Measurements from ENCODE around the gene CDK5. TPM values are rescaled to one million over a fixed set of nuclear protein-coding genes. Genes with fewer than 3 reads are reported as not detected.

The CDK5 gene
- total and polyA plus RNA-seq, 10 of the 15 experiments (the other 5 are each of a cell fraction or from before 2014, with no cell fraction given): 1.5 to 33.4 (median 21.6) TPM

DNA sequence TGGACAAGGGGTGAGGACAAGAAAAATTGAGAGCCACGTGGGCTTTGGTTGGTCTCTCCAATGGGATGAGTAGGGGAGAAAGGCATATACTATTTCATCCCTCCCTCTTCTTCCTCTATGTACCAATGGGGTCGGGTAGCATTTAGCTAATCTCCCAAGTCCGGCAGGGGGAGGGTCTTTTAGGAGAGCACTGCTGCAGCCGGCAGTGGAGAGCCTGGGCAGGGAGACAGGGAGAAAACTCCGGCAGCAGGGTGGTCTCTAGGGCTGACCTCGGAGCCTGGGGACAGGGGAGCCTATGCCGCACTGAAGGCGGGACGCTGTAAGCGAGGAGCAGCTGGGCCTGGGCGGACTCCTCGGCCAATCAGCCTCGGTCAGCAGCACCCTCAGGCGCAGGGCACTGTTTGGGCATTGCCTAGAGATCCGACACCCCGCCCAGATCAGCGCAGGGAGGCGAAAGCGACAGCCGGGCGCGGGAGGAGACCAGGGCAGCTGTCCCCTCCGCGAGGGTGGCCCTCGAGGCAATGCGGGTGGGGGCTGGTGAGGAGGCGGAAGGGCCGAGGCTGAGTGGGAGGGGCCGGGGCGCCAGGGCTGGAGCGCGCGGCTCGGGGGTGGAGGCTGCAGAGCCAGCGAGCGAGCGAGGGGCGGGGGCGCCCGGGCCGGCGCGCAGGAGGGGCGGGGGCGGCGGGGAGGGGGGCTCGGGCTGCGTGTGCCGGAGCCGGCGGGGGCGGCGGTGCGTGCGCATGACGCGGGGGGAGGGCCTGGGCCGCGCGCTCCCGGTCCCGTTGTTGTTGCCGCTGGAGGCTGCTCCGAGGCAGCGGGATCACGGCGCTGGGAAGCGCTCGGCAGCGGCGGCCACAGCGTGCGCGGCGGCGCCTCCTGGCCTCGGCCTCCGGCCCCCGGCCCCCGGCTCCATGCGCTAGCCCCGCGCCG is 28.3 kb upstream of the CDK5 start, which contains the start of gene AGAP3 (continued):
- TF ChIP-seq, protein P1, sequence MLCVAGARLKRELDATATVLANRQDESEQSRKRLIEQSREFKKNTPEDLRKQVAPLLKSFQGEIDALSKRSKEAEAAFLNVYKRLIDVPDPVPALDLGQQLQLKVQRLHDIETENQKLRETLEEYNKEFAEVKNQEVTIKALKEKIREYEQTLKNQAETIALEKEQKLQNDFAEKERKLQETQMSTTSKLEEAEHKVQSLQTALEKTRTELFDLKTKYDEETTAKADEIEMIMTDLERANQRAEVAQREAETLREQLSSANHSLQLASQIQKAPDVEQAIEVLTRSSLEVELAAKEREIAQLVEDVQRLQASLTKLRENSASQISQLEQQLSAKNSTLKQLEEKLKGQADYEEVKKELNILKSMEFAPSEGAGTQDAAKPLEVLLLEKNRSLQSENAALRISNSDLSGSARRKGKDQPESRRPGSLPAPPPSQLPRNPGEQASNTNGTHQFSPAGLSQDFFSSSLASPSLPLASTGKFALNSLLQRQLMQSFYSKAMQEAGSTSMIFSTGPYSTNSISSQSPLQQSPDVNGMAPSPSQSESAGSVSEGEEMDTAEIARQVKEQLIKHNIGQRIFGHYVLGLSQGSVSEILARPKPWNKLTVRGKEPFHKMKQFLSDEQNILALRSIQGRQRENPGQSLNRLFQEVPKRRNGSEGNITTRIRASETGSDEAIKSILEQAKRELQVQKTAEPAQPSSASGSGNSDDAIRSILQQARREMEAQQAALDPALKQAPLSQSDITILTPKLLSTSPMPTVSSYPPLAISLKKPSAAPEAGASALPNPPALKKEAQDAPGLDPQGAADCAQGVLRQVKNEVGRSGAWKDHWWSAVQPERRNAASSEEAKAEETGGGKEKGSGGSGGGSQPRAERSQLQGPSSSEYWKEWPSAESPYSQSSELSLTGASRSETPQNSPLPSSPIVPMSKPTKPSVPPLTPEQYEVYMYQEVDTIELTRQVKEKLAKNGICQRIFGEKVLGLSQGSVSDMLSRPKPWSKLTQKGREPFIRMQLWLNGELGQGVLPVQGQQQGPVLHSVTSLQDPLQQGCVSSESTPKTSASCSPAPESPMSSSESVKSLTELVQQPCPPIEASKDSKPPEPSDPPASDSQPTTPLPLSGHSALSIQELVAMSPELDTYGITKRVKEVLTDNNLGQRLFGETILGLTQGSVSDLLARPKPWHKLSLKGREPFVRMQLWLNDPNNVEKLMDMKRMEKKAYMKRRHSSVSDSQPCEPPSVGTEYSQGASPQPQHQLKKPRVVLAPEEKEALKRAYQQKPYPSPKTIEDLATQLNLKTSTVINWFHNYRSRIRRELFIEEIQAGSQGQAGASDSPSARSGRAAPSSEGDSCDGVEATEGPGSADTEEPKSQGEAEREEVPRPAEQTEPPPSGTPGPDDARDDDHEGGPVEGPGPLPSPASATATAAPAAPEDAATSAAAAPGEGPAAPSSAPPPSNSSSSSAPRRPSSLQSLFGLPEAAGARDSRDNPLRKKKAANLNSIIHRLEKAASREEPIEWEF (IDR thresholded peaks at IDR 0.05; ENCODE audit: insufficient replicate concordance, low read depth, low read length): no peak
- TF ChIP-seq, protein P2, sequence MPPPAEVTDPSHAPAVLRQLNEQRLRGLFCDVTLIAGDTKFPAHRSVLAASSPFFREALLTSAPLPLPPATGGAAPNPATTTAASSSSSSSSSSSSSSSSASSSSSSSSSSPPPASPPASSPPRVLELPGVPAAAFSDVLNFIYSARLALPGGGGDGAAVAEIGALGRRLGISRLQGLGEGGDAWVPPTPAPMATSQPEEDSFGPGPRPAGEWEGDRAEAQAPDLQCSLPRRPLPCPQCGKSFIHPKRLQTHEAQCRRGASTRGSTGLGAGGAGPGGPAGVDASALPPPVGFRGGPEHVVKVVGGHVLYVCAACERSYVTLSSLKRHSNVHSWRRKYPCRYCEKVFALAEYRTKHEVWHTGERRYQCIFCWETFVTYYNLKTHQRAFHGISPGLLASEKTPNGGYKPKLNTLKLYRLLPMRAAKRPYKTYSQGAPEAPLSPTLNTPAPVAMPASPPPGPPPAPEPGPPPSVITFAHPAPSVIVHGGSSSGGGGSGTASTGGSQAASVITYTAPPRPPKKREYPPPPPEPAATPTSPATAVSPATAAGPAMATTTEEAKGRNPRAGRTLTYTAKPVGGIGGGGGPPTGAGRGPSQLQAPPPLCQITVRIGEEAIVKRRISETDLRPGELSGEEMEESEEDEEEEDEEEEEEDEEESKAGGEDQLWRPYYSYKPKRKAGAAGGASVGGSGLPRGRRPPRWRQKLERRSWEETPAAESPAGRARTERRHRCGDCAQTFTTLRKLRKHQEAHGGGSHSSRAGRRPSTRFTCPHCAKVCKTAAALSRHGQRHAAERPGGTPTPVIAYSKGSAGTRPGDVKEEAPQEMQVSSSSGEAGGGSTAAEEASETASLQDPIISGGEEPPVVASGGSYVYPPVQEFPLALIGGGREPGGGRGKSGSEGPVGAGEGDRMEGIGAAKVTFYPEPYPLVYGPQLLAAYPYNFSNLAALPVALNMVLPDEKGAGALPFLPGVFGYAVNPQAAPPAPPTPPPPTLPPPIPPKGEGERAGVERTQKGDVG (CRISPR knock-in tag; IDR thresholded peaks at IDR 0.05): no peak
- TF ChIP-seq NR2F1 (conservative IDR thresholded peaks at IDR 0.05) (no peak), SREBF1 (IDR thresholded peaks at IDR 0.05; ENCODE audit: low read length) (no peak), KDM1A (IDR thresholded peaks at IDR 0.05; ENCODE audit: borderline replicate concordance) (no peak), CBX5 (IDR thresholded peaks at IDR 0.05; ENCODE audit: low read depth) (no peak), KLF5 (IDR thresholded peaks at IDR 0.05; ENCODE audit: partially characterized antibody) (no peak), YBX1 (IDR thresholded peaks at IDR 0.05) (no peak), CREB1 (IDR thresholded peaks at IDR 0.05; ENCODE audit: low read depth) (no peak), RB1 (IDR thresholded peaks at IDR 0.05; ENCODE audit: borderline replicate concordance) (no peak), KAT2A (conservative IDR thresholded peaks at IDR 0.05; ENCODE audit: control insufficient read depth, low read depth, low read length) (no peak), SRF (IDR thresholded peaks at IDR 0.05; ENCODE audit: low read depth in 2 of 2, low read length in 2 of 2) (no peak), POLR2AphosphoS5 (IDR thresholded peaks at IDR 0.05; ENCODE audit: low read length) (peak; percentile 56; the same call in 1 of the 2 replicates), MEF2A (IDR thresholded peaks at IDR 0.05; ENCODE audit: insufficient read depth, low read depth, low read length) (no peak)
- TF ChIP-seq, protein P3, sequence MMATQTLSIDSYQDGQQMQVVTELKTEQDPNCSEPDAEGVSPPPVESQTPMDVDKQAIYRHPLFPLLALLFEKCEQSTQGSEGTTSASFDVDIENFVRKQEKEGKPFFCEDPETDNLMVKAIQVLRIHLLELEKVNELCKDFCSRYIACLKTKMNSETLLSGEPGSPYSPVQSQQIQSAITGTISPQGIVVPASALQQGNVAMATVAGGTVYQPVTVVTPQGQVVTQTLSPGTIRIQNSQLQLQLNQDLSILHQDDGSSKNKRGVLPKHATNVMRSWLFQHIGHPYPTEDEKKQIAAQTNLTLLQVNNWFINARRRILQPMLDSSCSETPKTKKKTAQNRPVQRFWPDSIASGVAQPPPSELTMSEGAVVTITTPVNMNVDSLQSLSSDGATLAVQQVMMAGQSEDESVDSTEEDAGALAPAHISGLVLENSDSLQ (IDR thresholded peaks at IDR 0.05): no peak
- TF ChIP-seq, protein P4, sequence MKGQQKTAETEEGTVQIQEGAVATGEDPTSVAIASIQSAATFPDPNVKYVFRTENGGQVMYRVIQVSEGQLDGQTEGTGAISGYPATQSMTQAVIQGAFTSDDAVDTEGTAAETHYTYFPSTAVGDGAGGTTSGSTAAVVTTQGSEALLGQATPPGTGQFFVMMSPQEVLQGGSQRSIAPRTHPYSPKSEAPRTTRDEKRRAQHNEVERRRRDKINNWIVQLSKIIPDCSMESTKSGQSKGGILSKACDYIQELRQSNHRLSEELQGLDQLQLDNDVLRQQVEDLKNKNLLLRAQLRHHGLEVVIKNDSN (IDR thresholded peaks at IDR 0.05; ENCODE audit: borderline replicate concordance, extremely low read length, insufficient read depth, low read depth, low read length): no peak
- TF ChIP-seq, protein P5, sequence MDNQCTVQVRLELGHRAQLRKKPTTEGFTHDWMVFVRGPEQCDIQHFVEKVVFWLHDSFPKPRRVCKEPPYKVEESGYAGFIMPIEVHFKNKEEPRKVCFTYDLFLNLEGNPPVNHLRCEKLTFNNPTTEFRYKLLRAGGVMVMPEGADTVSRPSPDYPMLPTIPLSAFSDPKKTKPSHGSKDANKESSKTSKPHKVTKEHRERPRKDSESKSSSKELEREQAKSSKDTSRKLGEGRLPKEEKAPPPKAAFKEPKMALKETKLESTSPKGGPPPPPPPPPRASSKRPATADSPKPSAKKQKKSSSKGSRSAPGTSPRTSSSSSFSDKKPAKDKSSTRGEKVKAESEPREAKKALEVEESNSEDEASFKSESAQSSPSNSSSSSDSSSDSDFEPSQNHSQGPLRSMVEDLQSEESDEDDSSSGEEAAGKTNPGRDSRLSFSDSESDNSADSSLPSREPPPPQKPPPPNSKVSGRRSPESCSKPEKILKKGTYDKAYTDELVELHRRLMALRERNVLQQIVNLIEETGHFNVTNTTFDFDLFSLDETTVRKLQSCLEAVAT (IDR thresholded peaks at IDR 0.05): no peak
